GM19372 (cell line): ENCODE results near the gene CFAP221.
A peak's percentile ranks its signal among the peaks of the same experiment; 100 is the strongest.

Source experiments
- ATAC-seq: cut with Tn5 transposase; IDR thresholded peaks from one replicate; pipeline ENCODE4 v1.9.1; 2021; ENCODE audit warnings: mild to moderate bottlenecking, low read depth, moderate library complexity; ENCODE audit not compliant: unreplicated experiment

The CFAP221 gene

DNA sequence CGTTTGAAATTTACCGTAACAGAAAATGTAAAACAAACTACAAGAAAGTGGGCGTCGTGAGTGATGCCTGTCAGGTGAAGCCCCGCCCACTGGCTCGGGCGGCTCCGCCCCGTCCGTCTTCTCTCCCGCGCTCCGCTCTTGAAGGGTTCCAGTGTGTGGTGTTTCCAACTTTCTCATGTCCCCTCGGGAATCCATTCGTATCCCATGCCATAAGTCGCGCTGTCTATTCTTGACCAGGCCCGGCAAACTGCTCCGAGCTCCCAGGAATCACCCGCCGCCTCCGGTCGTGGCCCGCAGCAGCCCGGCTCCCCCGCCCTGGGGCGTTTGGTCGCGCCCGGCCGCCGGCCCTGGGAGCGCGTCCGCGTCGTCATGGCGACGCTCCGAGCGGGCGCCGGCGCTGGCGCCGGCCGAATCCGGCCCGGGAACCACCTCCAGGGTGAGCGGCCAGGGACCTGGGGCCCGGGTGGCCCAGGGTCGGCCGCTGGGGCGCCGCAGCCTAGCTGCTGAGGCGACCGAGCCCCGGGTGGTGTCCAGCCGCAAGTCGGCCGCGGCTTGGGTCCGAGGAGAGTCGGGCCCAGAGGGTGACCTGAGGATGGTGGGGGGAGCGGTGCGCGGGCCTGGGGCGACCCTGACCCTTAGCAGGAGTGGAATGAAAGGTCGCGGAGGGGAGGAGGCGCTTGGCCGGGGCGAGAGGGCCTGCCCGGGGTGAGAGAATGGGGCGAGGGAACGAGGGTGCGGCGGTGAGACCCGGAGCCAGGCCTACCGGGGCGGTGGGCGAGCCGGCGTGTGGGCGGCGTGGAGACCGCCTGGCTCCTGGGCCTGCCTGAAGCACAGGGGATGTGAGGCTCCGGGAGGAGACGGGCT, at the start of gene CFAP221:
TSS of gene CFAP221 (plus strand) at position 375 of the 864 bp plus-strand sequence. CDS start 1,683 bp downstream, outside the sequence.
- peak; percentile 89 for ATAC-seq

DNA sequence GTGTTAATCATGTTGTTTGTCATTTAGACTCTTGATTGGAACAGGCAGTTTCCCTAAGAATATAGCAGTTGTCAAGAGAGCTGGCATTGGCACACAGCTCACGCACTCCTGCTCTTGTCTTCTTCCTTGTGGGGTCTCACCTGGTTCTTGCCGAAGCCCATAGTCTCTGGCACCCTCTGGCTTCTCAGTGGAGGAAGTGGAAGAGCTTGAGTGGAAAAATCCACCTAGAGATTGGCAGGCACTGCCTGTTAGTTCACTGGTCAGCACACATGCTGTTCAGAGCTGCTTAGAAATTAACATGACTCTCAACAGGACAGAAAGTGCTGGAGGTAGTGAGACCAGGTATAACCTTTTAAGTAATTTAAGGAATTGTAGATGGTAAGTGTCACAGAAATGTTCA, 48.3 kb upstream of the CFAP221 start:
- no peak for ATAC-seq

DNA sequence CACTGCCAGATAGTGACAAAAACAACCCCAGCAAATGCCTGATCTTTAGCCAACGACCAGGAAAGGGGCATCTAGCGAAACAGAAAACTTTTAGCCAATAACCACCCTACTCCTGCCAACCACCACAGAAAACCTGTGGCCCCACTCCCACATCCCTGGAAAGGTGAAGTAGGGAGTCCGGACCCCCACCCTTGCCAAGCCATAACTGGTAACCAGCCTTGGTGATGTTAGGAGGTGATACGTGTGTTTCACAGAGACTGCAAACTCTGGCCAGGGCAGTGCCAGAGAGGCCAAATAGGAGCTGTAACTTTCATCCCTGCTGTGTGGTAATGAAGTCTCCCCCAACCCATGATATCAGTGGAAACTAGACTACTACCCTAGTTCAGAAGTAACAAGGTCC, 47.6 kb upstream of the CFAP221 start:
- no peak for ATAC-seq

DNA sequence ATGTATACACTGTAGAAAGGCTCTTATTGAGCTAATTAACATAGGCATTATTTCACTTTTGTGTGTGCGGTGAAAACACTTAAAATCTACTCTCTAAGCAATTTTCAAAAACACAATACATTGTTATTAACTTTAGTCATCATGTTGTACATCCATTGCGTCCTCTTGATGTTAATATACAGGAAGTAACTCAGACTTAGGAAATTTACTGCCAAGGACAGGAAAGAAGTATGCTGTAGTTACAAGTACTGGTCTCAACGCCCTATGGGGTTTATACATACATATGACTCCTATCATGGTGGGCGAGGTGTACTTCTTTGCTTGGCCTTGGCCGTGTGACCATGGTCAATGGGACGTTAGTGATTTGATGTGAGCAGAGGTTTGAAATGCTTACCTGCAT, 35.5 kb upstream of the CFAP221 start:
- ATAC-seq, result no peak

GRCh38 chr2:119511989-119512388, 32.3 kb upstream of the CFAP221 start:
- no peak for ATAC-seq

DNA sequence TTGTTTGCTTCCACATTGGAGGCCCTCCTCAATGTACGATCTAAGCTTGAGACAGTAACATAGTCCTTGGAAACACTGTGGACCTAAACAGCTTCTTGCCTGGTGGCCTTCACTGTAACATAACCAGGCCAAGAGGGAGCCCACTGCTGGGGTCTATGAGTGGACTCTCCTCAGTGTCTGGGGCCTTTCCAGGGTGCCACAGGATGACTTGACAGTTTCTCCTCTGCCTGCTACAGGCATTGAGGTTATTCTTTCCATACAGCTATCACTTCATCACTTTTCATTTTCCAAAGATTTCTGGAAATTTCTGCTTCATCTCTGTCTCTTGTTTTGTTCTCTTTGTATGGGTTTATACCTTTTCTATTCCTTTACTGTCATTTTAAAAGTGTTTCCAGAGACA, 31.3 kb upstream of the CFAP221 start:
- no peak for ATAC-seq

DNA sequence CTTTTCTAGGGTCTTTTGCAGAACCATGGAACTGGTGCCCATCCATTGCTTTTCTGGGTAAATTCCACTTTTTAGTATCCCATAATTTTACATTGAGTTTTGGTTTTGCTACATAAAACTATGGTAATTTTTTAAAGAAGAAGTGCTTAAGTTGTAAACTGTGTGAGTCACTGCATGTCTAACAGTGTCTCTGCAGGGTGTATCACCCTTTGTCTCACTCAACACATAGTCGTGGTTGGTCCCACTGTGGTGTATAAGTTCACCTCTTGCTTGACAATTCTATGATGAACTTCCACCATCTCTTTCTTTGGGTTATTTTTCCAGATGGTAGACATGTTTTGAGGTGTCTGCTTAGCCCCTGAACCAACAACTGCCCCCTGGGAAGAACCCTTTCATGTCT, 30.4 kb upstream of the CFAP221 start:
- no peak for ATAC-seq

DNA sequence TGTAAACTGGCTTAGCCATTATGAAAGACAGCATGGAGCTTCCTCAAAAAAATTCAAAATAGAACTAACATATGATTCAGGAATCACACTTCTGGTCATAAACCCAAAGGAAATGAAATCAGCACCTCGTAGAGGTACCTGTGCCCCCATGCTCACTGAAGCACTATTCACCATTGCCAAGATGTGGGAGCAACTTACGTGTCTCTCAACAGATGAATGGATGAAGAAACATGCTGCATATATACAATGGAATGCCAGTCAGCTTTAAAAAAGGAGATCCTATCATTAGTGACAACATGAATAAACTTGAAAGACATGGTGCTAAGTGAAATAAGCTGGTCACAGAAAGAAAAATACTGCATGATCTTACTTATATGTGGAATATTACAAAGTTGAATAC, 28.1 kb upstream of the CFAP221 start:
- ATAC-seq, result no peak

GRCh38 chr2:119517433-119517832, 26.8 kb upstream of the CFAP221 start:
- ATAC-seq, result peak; percentile 97

- no peak for ATAC-seq
Measured at GRCh38 chr2:119518401-119519056, 25.7 kb upstream of the CFAP221 start.

GRCh38 chr2:119519057-119519408, 25.2 kb upstream of the CFAP221 start:
- ATAC-seq, result no peak

GRCh38 chr2:119520696-119521432, 23.4 kb upstream of the CFAP221 start:
- ATAC-seq, result no peak

DNA sequence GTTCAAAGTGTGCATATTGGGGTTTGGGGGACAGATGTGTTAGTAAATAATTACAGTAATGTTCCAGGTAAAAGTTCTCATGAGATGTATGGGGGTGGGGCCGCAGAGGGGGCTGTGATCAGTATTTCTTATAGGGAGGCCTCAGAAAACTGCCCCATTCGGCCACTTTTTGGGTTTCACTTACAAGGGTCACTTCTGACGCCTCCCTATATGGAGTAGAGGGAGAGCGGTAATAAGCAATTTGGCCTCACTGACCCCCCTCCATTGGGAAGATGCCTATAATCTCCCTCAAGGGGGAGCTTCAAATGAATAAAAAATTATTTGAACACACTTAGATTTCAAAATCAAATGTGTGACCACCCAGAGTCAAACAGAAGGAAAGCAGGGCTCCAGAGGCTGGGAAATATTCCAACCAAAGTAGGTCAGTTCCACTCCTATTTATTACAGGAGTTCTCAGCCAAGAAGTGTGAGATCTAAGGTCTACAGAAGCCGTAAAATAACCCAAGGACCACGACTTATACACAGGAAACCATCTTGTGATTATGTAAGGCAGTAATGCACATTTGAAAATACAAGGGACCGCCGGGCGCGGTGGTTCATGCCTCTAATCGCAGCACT, 22.7 kb upstream of the CFAP221 start:
- ATAC-seq, result no peak

DNA sequence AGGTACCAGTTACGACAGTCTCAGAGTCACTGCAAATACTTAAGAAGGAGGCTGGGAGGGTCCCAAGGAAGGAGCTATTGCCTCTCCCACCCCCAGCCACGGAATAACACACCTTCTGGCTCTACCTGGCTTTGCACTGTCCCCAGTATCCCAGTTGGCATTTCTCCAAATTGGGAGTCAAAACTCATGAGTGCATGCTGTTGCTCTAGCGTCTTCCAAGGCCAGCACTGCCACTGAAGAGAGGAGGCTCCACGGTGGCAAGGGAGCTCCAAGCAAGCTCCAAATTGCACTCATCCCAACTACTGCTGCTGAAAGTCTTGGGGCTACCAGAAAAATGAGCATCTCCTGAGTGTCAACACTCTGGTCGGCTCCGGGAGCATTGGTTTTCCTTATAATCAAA, 21.6 kb upstream of the CFAP221 start:
- ATAC-seq, result no peak

GRCh38 chr2:119523383-119523951, 20.8 kb upstream of the CFAP221 start:
- ATAC-seq, result no peak

GRCh38 chr2:119523952-119524694, 20.1 kb upstream of the CFAP221 start, which contains the start of gene SCTR:
Gene SCTR, minus strand, starts transcription at chr2:119524483. Its CDS starts 257 bp downstream, at chr2:119524226.
- ATAC-seq, result no peak

- no peak for ATAC-seq
Measured at GRCh38 chr2:119525614-119526013, 18.6 kb upstream of the CFAP221 start.

DNA sequence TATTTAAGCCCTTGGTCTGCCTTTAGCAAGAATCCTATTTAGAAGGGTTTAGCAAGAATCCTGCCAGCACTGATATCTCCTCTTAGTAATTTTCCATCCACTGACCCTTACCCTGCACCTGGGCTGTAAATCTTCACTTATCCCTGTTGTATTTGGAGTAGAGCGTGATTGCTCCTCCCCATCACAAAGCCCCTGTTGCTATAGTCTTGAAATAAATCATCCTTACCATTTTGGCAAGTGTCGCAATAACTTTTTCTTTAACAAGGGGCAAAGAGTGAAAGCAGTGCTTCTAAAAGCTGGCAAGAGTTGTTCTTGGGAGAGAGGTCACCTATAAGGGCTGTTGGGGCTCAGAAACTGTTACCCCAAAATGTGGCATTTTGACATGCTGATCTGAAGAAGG, 16.2 kb upstream of the CFAP221 start:
- no peak for ATAC-seq

- ATAC-seq, result no peak
Measured at GRCh38 chr2:119531292-119531691, 13.0 kb upstream of the CFAP221 start.

GRCh38 chr2:119533560-119533959, 10.7 kb upstream of the CFAP221 start:
- no peak for ATAC-seq
